Astrocyte (in vitro differentiated cells and primary cell): ENCODE results near the gene HOXB2. TPM values are rescaled to one million over a fixed set of nuclear protein-coding genes. Genes with fewer than 3 reads are reported as not detected.

Source experiments
- DNase-seq: peaks from one replicate; pipeline ENCODE4 v3.0.0-alpha.2; 2010; ENCODE audit warnings: low read depth
- FAIRE-seq: peaks from 2 replicates; lab custom pipeline; 2011; peaks lifted over from hg19 to GRCh38; lab: Jason Lieb, UNC
- H2AFZ ChIP-seq: 2 replicates; pipeline ENCODE4 v1.6.0; 2012; ENCODE audit warnings: low read depth, low read length, inconsistent platforms
- H3K27ac ChIP-seq: 2 replicates; pipeline ENCODE4 v1.5.1; 2011; ENCODE audit warnings: low read depth, low read length, inconsistent platforms
- H3K27me3 ChIP-seq: 2 replicates; pipeline ENCODE4 v1.6.0; 2011; ENCODE audit warnings: low read length, inconsistent platforms; ENCODE audit not compliant: insufficient read depth
- H3K36me3 ChIP-seq: 2 replicates; pipeline ENCODE4 v1.5.1; 2011; ENCODE audit warnings: low read length, inconsistent platforms; ENCODE audit not compliant: insufficient read depth
- H3K4me1 ChIP-seq: 2 replicates; pipeline ENCODE4 v1.5.1; 2011; ENCODE audit warnings: low read length, inconsistent platforms; ENCODE audit not compliant: insufficient read depth
- H3K4me2 ChIP-seq: 2 replicates; pipeline ENCODE4 v1.6.0; 2012; ENCODE audit warnings: low read length, inconsistent platforms
- H3K4me3 ChIP-seq: 2 replicates; pipeline ENCODE4 v1.5.1; 2011; ENCODE audit warnings: low read depth, mild to moderate bottlenecking, low read length, inconsistent platforms; ENCODE audit not compliant: insufficient read depth
- H3K79me2 ChIP-seq: 2 replicates; pipeline ENCODE4 v1.6.0; 2012; ENCODE audit warnings: mild to moderate bottlenecking, low read length, inconsistent platforms; ENCODE audit not compliant: insufficient read depth
- H3K9ac ChIP-seq: 2 replicates; pipeline ENCODE4 v1.6.0; 2012; ENCODE audit warnings: mild to moderate bottlenecking, low read length, inconsistent platforms
- H3K9me3 ChIP-seq: 2 replicates; pipeline ENCODE4 v1.5.1; 2012; ENCODE audit warnings: low read depth, mild to moderate bottlenecking, low read length, inconsistent platforms; ENCODE audit not compliant: insufficient read depth
- H4K20me1 ChIP-seq: 2 replicates; pipeline ENCODE4 v1.6.0; 2012; ENCODE audit warnings: low read length, inconsistent platforms; ENCODE audit not compliant: insufficient read depth
- H3K27ac Mint-ChIP-seq: one replicate; pipeline ENCODE4 v1.8.0; 2021; ENCODE audit warnings: mild to moderate bottlenecking, mixed read lengths; ENCODE audit not compliant: unreplicated experiment
- H3K27me3 Mint-ChIP-seq: one replicate; pipeline ENCODE4 v1.8.0; 2021; ENCODE audit warnings: low read depth, mixed read lengths; ENCODE audit not compliant: unreplicated experiment
- H3K36me3 Mint-ChIP-seq: one replicate; pipeline ENCODE4 v1.8.0; 2021; ENCODE audit warnings: low read depth, mixed read lengths; ENCODE audit not compliant: unreplicated experiment
- H3K4me1 Mint-ChIP-seq: one replicate; pipeline ENCODE4 v1.8.0; 2021; ENCODE audit warnings: low read depth, mixed read lengths; ENCODE audit not compliant: unreplicated experiment
- H3K4me3 Mint-ChIP-seq: one replicate; pipeline ENCODE4 v1.8.0; 2021; ENCODE audit warnings: mild to moderate bottlenecking, moderate library complexity, mixed read lengths; ENCODE audit not compliant: unreplicated experiment
- H3K9me3 Mint-ChIP-seq: one replicate; pipeline ENCODE4 v1.8.0; 2021; ENCODE audit warnings: mild to moderate bottlenecking, mixed read lengths; ENCODE audit not compliant: unreplicated experiment
- CTCF ChIP-seq: IDR thresholded peaks from 2 replicates; pipeline ENCODE4 v1.5.1; 2011; ENCODE audit warnings: low read depth, mild to moderate bottlenecking, inconsistent platforms, low read length, moderate library complexity; ENCODE audit not compliant: insufficient read depth
- EZH2 ChIP-seq: IDR thresholded peaks from 2 replicates; pipeline ENCODE4 v1.6.1; 2012; ENCODE audit warnings: mild to moderate bottlenecking, low read length, inconsistent platforms; ENCODE audit not compliant: insufficient read depth
- total RNA-seq: library from RNA; stranded (reverse); gene quantifications from 2 replicates; pipeline ENCODE4 v1.2.1, GENCODE V29; 2021

HOXB2 gene
- total RNA-seq, 1 donor from 2014 or later = 0.41 TPM

DNA sequence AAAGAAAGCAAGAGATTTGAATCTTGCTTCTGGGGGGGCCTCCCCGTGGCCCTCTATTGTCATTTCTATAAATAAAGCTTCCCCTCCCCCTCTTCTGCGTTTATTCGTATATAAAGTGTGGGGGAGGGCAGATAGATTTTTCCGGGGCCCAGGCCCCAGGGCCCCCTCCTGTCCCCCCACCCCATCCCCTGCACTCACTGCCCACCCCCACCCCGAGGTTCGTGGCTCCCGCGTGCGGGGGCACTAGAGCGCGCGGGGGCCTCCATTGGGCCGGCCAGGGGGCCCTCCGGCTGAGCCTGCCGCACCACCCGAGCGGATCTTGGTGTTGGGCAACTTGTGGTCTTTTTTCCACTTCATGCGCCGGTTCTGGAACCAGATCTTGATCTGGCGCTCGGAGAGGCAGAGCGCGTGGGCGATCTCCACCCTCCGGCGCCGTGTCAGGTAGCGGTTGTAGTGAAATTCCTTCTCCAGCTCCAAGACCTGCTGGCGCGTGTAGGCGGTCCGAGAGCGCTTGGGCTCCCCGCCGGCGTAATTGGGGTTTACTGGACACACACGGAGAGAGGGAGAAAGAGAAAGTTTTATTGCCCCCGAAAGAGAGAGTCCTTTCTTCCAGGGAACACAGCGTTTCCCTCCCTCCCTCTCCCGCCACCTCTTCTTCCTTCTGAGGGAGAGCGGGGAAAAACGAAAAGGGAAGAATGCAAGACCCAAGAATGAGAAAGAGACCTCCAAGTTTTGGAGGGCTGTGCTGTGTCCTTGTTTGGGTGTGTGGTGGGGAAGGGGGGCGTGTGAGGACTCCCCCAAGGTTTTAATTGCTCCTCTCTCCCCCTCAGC lies 31.8 kb upstream of the HOXB2 start:
- no peaks in the 10 kb centered on the region for H3K36me3 ChIP-seq

GRCh38 chr17:48575673-48576478 lies 31.0 kb upstream of the HOXB2 start:
- Mint-ChIP-seq H3K27me3 (peaks cover 49% of the 10 kb centered on the region), H3K27ac (no peak overlapping the region), H3K36me3 (peaks cover 3% of the 10 kb centered on the region), H3K4me1 (no peaks in the 10 kb centered on the region), H3K9me3 (peaks cover 20% of the 10 kb centered on the region), H3K4me3 (no peak overlapping the region)
- Histone ChIP-seq H3K27me3 (peaks cover 91% of the 10 kb centered on the region), H3K36me3 (no peaks in the 10 kb centered on the region), H3K27ac (peak overlapping the region; percentile 77), H3K4me3 (peak overlapping the region; percentile 36), H2AFZ (no peak overlapping the region), H4K20me1 (peaks cover 4% of the 10 kb centered on the region), H3K9ac (peak overlapping the region; percentile 81), H3K4me1 (peaks cover 21% of the 10 kb centered on the region), H3K4me2 (peak overlapping the region; percentile 80), H3K79me2 (peaks cover 79% of the 10 kb centered on the region), H3K9me3 (no peaks in the 10 kb centered on the region)
- TF ChIP-seq EZH2 = no peak
- TF ChIP-seq CTCF = no peak
- FAIRE-seq (no peak), DNase-seq (no peak)

More for the DNA sequence above, 31.8 kb upstream of the HOXB2 start:
- peaks cover 89% of the 10 kb centered on the region for H3K27me3 ChIP-seq
- H3K27ac Mint-ChIP-seq = no peak overlapping the region
- H3K4me3 Mint-ChIP-seq = no peak overlapping the region
- peaks cover 17% of the 10 kb centered on the region for H3K4me1 ChIP-seq
- DNase-seq = peak; percentile 87
- no peak for FAIRE-seq
- H2AFZ ChIP-seq = no peak overlapping the region
- peak overlapping the region; percentile 77 for H3K27ac ChIP-seq
- H3K4me3 ChIP-seq = peak overlapping the region; percentile 58
- H4K20me1 ChIP-seq = peaks cover 4% of the 10 kb centered on the region
- peaks cover 25% of the 10 kb centered on the region for H3K9me3 Mint-ChIP-seq
- H3K27me3 Mint-ChIP-seq = peaks cover 58% of the 10 kb centered on the region
- H3K4me1 Mint-ChIP-seq = no peaks in the 10 kb centered on the region
- peak overlapping the region; percentile 81 for H3K9ac ChIP-seq
- H3K9me3 ChIP-seq = no peaks in the 10 kb centered on the region
- H3K4me2 ChIP-seq = peak overlapping the region; percentile 80
- H3K36me3 Mint-ChIP-seq = peaks cover 3% of the 10 kb centered on the region
- TF ChIP-seq EZH2 (peak; percentile 30), CTCF (no peak)
- peaks cover 80% of the 10 kb centered on the region for H3K79me2 ChIP-seq
